ENCODE results near the gene DHX15.

- TF ChIP-seq POLR2A (IDR thresholded peaks at IDR 0.05) (no peak), CTCF (IDR thresholded peaks at IDR 0.05) (no peak)
Observed at GRCh38 chr4:24605216-24605615, 20.9 kb upstream of the DHX15 start.
